ENCODE data around the gene FMNL2. TPM values are rescaled to one million over a fixed set of nuclear protein-coding genes. Genes with fewer than 3 reads are reported as not detected.
"Not testable (repeated sequence)": the region's sequence is repeated elsewhere in the genome, so short reads cannot be mapped to it uniquely, and the experiment has no call there.

The FMNL2 gene
- total and polyA plus RNA-seq, 12 donors = 3.3 to 16.0 (median 4.5) TPM

GRCh38 chr2:152309352-152310214, 25.4 kb upstream of the FMNL2 start:
- WGBS, 2 donors = 57 to 65% methylated on average over 13 of the region's 13 CpGs
- ATAC-seq = no peak
- intact Hi-C loops (cut with DNase I) = no loop called here

DNA sequence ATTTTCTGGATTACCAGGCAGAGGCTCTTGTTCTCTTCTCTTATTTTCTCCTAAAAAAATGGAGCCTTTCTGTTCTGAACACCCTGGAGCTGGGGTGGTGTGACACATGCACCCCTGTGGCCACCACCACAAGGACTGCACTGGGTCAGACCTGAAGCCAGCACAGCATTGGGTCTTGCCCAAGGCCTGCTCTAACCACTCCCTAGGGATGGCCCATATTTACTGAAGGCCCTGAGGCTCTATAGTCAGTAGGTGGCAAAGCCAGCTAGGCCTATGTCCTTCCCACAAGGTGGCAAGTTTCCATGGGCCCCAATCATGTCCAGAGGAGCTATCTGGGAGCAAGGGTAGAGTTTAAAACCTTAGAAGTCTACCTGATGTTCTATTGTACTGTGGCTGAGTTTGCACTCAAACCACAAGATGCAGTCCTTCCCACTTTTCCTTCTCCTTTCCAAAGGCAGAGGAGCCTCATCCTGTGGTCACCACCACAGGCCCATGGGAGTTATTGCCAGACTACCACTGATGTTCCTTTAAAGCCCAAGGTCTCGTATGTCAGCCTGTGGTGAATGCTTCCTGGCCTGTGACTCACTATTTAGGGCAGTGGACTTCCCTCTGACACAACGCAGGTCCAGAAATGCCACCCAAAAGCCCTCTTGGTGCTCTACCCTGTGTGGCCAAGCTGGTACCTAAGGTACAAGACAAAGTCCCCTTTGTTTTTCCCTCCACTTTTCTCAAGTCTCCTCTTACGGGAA, 15.0 kb upstream of the FMNL2 start:
- 76 to 89% methylated on average over 3 of the region's 3 CpGs for WGBS, 2 donors
- no peaks in the 10 kb centered on the region for H3K36me3 ChIP-seq
- no peak for DNase-seq
- H3K4me1 ChIP-seq = no peaks in the 10 kb centered on the region
- intact Hi-C loops (cut with DNase I) = loop anchor here in 1 of 10 donors (10.0 kb wide), 1 partner anchor 115 kb away; no protein-coding TSS in a partner anchor
- H3K4me3 ChIP-seq = no peak overlapping the region
- no peak overlapping the region for H3K27ac ChIP-seq
- no peak for ATAC-seq
- H3K27me3 ChIP-seq = no peaks in the 10 kb centered on the region
- TF ChIP-seq, protein P1, sequence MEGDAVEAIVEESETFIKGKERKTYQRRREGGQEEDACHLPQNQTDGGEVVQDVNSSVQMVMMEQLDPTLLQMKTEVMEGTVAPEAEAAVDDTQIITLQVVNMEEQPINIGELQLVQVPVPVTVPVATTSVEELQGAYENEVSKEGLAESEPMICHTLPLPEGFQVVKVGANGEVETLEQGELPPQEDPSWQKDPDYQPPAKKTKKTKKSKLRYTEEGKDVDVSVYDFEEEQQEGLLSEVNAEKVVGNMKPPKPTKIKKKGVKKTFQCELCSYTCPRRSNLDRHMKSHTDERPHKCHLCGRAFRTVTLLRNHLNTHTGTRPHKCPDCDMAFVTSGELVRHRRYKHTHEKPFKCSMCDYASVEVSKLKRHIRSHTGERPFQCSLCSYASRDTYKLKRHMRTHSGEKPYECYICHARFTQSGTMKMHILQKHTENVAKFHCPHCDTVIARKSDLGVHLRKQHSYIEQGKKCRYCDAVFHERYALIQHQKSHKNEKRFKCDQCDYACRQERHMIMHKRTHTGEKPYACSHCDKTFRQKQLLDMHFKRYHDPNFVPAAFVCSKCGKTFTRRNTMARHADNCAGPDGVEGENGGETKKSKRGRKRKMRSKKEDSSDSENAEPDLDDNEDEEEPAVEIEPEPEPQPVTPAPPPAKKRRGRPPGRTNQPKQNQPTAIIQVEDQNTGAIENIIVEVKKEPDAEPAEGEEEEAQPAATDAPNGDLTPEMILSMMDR (IDR thresholded peaks at IDR 0.05) = no peak
- H3K9me3 ChIP-seq = peaks cover 0 to 18% (median 0%) of the 10 kb centered on the region in 11 donors

More at GRCh38 chr2:152309352-152310214, 25.4 kb upstream of the FMNL2 start:
- no peak overlapping the region for H3K4me3 ChIP-seq
- no peak overlapping the region for H3K27ac ChIP-seq
- H3K4me1 ChIP-seq = no peaks in the 10 kb centered on the region
- DNase-seq = no peak
- peaks cover 0 to 13% (median 0%) of the 10 kb centered on the region in 11 donors for H3K9me3 ChIP-seq
- H3K27me3 ChIP-seq = peaks cover 0 to 2% (median 0%) of the 10 kb centered on the region in 7 donors
- TF ChIP-seq, protein P1 (IDR thresholded peaks at IDR 0.05) = no peak
- no peaks in the 10 kb centered on the region for H3K36me3 ChIP-seq

DNA sequence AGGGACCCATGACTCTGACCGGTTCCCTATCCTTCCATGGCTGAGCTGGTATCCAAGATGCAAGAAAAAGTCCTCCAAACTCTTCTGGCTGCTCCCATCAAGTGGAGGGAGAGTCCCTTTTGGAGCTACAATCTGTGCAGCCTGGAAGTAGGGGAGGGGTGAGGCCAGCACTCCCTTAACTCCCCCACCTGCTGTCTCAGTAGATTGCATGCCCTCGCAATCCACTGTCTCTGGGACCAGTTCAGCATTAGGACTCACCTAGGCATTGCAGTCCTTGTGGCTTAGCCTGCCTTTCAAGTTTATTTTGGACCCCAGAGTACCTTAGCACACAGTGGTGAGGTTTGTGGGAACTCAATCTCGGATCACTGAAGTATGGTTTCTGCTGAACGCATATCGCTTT, 14.2 kb upstream of the FMNL2 start:
- Histone ChIP-seq H3K27ac (no peak overlapping the region), H3K27me3 (no peaks in the 10 kb centered on the region), H3K4me1 (no peaks in the 10 kb centered on the region), H3K36me3 (no peaks in the 10 kb centered on the region), H3K4me3 (no peak overlapping the region), H3K9me3 (peaks cover 0 to 10% (median 0%) of the 10 kb centered on the region in 11 donors)
- intact Hi-C loops (cut with DNase I) = loop anchor here in 1 of 10 donors (10.0 kb wide), 1 partner anchor 116 kb away; no protein-coding TSS in a partner anchor
- TF ChIP-seq, protein P1 (IDR thresholded peaks at IDR 0.05) = no peak
- 93 to 95% methylated on average over 5 of the region's 5 CpGs for whole genome bisulfite sequencing, 2 donors
- ATAC-seq (no peak), DNase-seq (no peak)

GRCh38 chr2:152322222-152322621, 12.8 kb upstream of the FMNL2 start:
- Histone ChIP-seq H3K4me3 (no peak overlapping the region), H3K36me3 (no peaks in the 10 kb centered on the region), H3K9me3 (peaks cover 0 to under 1% (median 0%) of the 10 kb centered on the region in 11 donors), H3K27ac (no peak overlapping the region), H3K27me3 (no peaks in the 10 kb centered on the region), H3K4me1 (no peaks in the 10 kb centered on the region)
- no peak for DNase-seq
- intact Hi-C loops (cut with DNase I) = loop anchor here in 1 of 10 donors (10.0 kb wide), 1 partner anchor 117 kb away; no protein-coding TSS in a partner anchor
- no peak for ATAC-seq
- TF ChIP-seq, protein P1 (IDR thresholded peaks at IDR 0.05) = no peak
- WGBS, 2 donors = 84 to 87% methylated on average over 4 of the region's 4 CpGs

- not testable (repeated sequence) for H3K4me3 ChIP-seq, H3K36me3 ChIP-seq, H3K27me3 ChIP-seq, DNase-seq, H3K9me3 ChIP-seq, H3K27ac ChIP-seq, H3K4me1 ChIP-seq, ATAC-seq
- intact Hi-C loops (cut with DNase I) = loop anchor here in 1 of 10 donors (10.0 kb wide), 1 partner anchor 120 kb away; no protein-coding TSS in a partner anchor
- WGBS, 2 donors = 96% methylated on average over 5 of the region's 5 CpGs
Measured at GRCh38 chr2:152325126-152325525, 9.8 kb upstream of the FMNL2 start.
